ENCODE data around the gene GLB1L2. TPM values are rescaled to one million over a fixed set of nuclear protein-coding genes. Genes with fewer than 3 reads are reported as not detected.

Gene GLB1L2
- total and polyA plus RNA-seq, 8 donors: 4.1 to 11.9 (median 5.1) TPM

- no peak overlapping the region for H3K4me3 ChIP-seq
- H3K4me1 ChIP-seq: no peaks in the 10 kb centered on the region
- no peaks in the 10 kb centered on the region for H3K36me3 ChIP-seq
- intact Hi-C loops (cut with DNase I): no loop called here
- DNase-seq (peak in 1 of 4 donors; percentile 29), ATAC-seq (no peak)
- no peak for TF ChIP-seq CTCF (IDR thresholded peaks at IDR 0.05)
- no peaks in the 10 kb centered on the region for H3K9me3 ChIP-seq
- H3K27ac ChIP-seq: no peak overlapping the region
- peaks cover 0 to 49% of the 10 kb centered on the region in 2 donors for H3K27me3 ChIP-seq
These were observed 50.5 kb downstream of the GLB1L2 start for GRCh38 chr11:134382257-134382656.

- DNase-seq: peak in 1 of 4 donors; percentile 79
- intact Hi-C loops (cut with DNase I): no loop called here
- TF ChIP-seq CTCF (IDR thresholded peaks at IDR 0.05): no peak
- H3K27ac ChIP-seq: no peak overlapping the region
- H3K9me3 ChIP-seq: no peaks in the 10 kb centered on the region
- no peak for ATAC-seq
- H3K4me3 ChIP-seq: no peak overlapping the region
- H3K27me3 ChIP-seq: peaks cover 0 to 54% of the 10 kb centered on the region in 2 donors
- H3K36me3 ChIP-seq: no peaks in the 10 kb centered on the region
- H3K4me1 ChIP-seq: no peaks in the 10 kb centered on the region
These were observed 51.0 kb downstream of the GLB1L2 start for GRCh38 chr11:134382830-134383229.

GRCh38 chr11:134383576-134384221, 51.9 kb downstream of the GLB1L2 start:
- Histone ChIP-seq H3K4me3 (no peak overlapping the region), H3K27ac (no peak overlapping the region), H3K4me1 (no peaks in the 10 kb centered on the region), H3K27me3 (peaks cover 0 to 56% of the 10 kb centered on the region in 2 donors), H3K9me3 (no peaks in the 10 kb centered on the region), H3K36me3 (no peaks in the 10 kb centered on the region)
- TF ChIP-seq CTCF (IDR thresholded peaks at IDR 0.05): no peak
- no peak for ATAC-seq
- peak in 1 of 4 donors; percentile 75 for DNase-seq
- intact Hi-C loops (cut with DNase I): no loop called here

GRCh38 chr11:134384406-134384805, 52.6 kb downstream of the GLB1L2 start:
- H3K27ac ChIP-seq: no peak overlapping the region
- no peak overlapping the region for H3K4me3 ChIP-seq
- no peaks in the 10 kb centered on the region for H3K9me3 ChIP-seq
- ATAC-seq (no peak), DNase-seq (peak in 1 of 4 donors; percentile 59)
- H3K4me1 ChIP-seq: no peaks in the 10 kb centered on the region
- H3K27me3 ChIP-seq: peaks cover 0 to 59% of the 10 kb centered on the region in 2 donors
- TF ChIP-seq CTCF (IDR thresholded peaks at IDR 0.05): no peak
- intact Hi-C loops (cut with DNase I): no loop called here
- no peaks in the 10 kb centered on the region for H3K36me3 ChIP-seq

GRCh38 chr11:134385171-134385570, 53.4 kb downstream of the GLB1L2 start:
- no peaks in the 10 kb centered on the region for H3K36me3 ChIP-seq
- H3K27me3 ChIP-seq: peaks cover 0 to 58% of the 10 kb centered on the region in 2 donors
- intact Hi-C loops (cut with DNase I): no loop called here
- no peak for TF ChIP-seq CTCF (IDR thresholded peaks at IDR 0.05)
- DNase-seq (peak in 1 of 4 donors; percentile 51), ATAC-seq (no peak)
- no peaks in the 10 kb centered on the region for H3K4me1 ChIP-seq
- no peak overlapping the region for H3K4me3 ChIP-seq
- H3K27ac ChIP-seq: no peak overlapping the region
- H3K9me3 ChIP-seq: no peaks in the 10 kb centered on the region
